ENCODE results near the gene ARID2.

ARID2 gene

DNA sequence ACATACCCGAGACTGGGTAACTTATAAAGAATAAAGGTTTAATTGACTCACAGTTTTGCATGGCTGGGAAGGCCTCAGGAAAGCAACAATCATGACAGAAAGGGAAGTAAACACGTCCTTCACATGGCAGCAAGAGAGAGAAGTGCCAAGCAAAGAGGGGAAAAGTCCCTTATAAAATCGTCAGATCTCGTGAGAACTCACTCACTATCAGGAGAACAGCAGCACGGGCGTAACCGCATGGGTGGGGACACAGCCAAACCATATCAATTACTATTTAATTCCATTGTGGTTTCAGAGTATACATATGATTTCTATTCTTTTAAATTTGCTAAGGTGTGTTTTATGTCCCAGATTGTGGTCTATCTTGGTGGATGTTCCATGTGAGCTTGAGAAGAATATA is 142.9 kb downstream of the ARID2 start:
- TF ChIP-seq, protein P1, sequence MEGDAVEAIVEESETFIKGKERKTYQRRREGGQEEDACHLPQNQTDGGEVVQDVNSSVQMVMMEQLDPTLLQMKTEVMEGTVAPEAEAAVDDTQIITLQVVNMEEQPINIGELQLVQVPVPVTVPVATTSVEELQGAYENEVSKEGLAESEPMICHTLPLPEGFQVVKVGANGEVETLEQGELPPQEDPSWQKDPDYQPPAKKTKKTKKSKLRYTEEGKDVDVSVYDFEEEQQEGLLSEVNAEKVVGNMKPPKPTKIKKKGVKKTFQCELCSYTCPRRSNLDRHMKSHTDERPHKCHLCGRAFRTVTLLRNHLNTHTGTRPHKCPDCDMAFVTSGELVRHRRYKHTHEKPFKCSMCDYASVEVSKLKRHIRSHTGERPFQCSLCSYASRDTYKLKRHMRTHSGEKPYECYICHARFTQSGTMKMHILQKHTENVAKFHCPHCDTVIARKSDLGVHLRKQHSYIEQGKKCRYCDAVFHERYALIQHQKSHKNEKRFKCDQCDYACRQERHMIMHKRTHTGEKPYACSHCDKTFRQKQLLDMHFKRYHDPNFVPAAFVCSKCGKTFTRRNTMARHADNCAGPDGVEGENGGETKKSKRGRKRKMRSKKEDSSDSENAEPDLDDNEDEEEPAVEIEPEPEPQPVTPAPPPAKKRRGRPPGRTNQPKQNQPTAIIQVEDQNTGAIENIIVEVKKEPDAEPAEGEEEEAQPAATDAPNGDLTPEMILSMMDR (IDR thresholded peaks at IDR 0.05) = no peak

DNA sequence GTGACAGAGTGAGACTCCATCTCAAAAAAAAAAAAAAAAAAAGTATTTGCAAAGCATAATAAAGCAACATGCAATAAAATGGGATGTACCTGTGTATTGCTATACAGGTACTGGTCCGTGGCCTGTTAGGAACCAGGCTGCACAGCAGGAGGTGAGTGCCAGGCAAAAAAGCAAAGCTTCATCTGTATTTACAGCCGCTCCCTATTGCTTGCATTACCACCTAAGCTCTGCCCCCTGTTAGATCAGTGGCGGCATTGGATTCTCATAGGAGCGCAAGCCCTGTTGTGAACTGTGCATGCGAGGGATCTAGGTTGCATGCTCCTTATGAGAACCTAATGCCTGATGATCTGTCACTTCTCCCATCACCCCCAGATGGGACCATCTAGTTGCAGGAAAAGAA is 147.6 kb downstream of the ARID2 start:
- TF ChIP-seq, protein P1 (IDR thresholded peaks at IDR 0.05) = no peak

DNA sequence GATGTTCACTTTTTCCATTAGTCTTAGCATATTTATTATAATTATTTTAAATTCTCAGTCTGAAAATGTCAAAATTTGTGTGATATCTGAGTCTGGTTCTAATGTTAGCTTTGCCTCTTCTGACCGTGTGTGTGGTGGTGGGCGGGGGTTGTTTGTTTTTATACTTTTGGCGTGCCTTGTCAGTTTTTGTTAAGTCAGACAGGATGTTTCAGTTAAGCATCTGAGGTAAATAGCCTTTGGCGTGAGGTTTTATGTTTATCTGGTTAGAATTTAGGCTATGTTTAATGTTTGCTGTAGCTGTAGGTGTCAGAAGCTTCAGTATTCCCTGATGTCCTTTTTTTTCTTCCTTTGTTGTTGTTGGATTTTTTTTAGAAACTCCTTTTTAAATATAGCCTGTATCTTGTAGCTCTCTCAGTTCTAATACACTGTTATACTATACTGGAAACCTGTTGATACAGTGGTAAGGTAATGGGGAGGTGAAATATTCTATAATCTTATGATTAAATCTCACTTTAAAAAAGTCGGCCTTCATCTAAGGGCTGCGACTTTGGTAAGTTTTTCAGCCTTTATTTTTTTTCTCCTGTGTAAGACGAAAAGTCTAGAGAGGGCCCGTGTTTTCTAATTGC is 149.2 kb downstream of the ARID2 start:
- TF ChIP-seq, protein P1 (IDR thresholded peaks at IDR 0.05) = no peak

DNA sequence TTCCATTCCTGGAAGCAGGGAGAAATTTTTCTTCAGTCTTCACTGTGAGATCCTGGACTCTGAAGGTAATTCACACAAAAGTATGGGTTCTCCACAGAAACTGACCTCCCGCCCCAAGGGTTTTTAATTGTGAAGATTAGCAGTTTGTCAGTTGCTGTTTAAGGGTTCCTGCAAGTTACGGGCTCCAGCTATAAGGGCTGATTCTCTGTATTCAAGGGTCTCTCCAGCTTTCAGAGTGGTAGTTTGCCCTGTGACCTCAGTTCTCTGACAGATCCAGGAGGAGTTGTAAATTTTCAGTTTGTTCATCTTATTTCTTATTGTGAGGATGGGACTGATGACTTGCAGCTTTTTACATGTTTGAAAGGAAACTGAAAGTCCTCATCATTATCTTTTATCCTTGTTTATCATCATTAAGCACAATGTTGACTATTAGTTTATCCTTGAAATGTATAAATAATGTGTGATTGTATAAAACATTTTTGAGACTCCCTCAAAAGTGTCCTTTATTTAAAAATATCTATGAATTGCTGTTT is 149.9 kb downstream of the ARID2 start:
- TF ChIP-seq, protein P1 (IDR thresholded peaks at IDR 0.05) = no peak

DNA sequence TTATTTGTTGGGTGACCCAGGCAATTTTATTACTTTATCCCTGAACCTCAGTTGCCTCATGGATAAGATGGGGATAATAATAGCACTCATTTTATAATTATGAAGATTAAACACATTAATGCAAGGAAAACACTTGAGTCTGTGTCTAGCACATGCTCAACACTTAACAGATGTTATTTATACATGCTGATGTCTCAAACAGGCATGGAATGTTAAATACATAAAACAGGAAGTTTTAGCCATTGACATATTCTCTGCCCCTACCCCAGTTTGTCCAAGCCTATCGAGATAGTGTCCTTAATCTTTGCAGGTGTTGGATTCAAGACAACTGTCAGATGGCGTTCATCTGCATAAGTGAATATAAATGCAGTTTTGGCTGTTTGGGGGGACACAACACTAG is 151.0 kb downstream of the ARID2 start:
- TF ChIP-seq, protein P1 (IDR thresholded peaks at IDR 0.05) = no peak

DNA sequence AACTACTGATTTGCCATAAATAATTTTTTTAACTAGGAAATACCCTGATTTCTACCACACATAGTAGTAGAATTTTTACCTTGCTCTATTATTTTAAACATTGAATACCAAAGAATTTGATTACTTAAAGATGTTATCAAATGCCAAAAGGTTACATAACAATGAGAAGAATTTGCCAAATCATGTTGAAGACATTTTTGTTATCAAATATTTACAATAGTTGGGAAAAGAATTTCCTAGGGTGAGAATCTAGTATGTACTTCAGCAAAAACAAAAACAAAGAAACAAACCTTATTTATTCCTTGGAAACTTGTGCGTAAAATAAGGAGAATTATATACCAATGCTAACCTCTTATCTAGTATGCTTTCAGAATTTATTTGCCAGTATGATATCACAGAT is 153.7 kb downstream of the ARID2 start:
- TF ChIP-seq, protein P1 (IDR thresholded peaks at IDR 0.05) = no peak

DNA sequence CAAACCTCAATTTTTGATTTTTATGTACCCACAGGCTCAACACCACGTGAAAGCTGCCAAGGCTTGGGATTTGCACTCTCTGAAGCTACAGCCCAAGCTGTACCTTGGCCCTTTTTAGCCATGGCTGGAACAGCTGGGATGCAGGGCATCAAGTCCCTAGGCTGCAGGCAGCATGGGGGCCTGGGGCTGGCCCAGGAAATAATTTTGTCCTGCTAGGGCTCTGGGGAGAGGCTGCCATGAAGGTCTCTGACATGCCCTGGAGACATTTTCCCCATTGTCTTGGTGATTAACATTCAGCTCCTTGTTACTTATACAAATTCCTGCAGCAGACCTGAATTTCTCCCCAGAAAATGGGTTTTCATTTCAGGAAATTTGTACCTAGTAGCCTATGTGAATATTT is 157.2 kb downstream of the ARID2 start:
- TF ChIP-seq, protein P1 (IDR thresholded peaks at IDR 0.05) = no peak

DNA sequence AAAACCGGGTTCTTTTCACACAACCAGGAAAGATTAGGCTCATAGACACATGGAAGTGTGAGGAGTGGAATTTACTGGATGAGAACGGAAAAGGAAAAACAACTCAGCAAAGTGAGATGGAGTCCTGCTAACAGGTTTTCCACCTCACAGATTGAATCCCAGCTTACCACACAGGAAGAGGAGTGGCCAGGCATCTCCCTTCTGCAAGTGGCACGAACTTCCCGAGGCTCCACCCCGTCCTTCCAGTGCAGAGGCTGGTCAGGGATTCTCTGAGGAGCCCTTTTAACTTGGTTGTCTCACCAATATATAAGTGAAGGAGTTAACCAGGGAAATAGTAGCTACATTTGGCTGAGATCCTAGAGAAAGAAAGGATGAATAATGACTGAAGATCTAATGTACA is 158.0 kb downstream of the ARID2 start:
- TF ChIP-seq, protein P1 (IDR thresholded peaks at IDR 0.05) = no peak

Data from LNCAP (cell line).